ENCODE results near the gene POLR3K.

POLR3K gene

GRCh38 chr16:94918-95265 lies 41.5 kb upstream of the POLR3K start:
- Histone ChIP-seq H3K4me2 (ENCODE audit: low read depth, low read length) (no peak overlapping the region), H3K9ac (ENCODE audit: low read length) (no peak overlapping the region)
- TF ChIP-seq EZH2phosphoT487 (IDR thresholded peaks at IDR 0.05; ENCODE audit: low read length): no peak
- TF ChIP-seq EZH2 (optimal IDR thresholded peaks at IDR 0.05; ENCODE audit: low read depth, low read length): no peak
- TF ChIP-seq CTCF (IDR thresholded peaks at IDR 0.05; ENCODE audit: low read length): no peak

GRCh38 chr16:92431-93339 lies 39.3 kb upstream of the POLR3K start:
- H2AFZ ChIP-seq (ENCODE audit: low read length): no peak overlapping the region
- no peaks in the 10 kb centered on the region for H3F3A ChIP-seq (ENCODE audit: insufficient read depth, low read length)
- no peak overlapping the region for H3K9ac ChIP-seq (ENCODE audit: low read length)
- H3K4me3 ChIP-seq (ENCODE audit: low read length): no peak overlapping the region
- H3K36me3 ChIP-seq (replicated peaks; ENCODE audit: insufficient read depth, low read length): no peaks in the 10 kb centered on the region
- H3K27me3 ChIP-seq (replicated peaks; ENCODE audit: insufficient read depth, low read length): no peaks in the 10 kb centered on the region
- no peak for DNase-seq
- no peaks in the 10 kb centered on the region for H3K4me1 ChIP-seq (ENCODE audit: low read length)
- H3K79me2 ChIP-seq (ENCODE audit: low read length): no peaks in the 10 kb centered on the region
- H3K4me2 ChIP-seq (ENCODE audit: low read depth, low read length): no peak overlapping the region
- no peaks in the 10 kb centered on the region for H4K20me1 ChIP-seq (ENCODE audit: insufficient read depth, low read length)
- TF ChIP-seq EZH2phosphoT487 (IDR thresholded peaks at IDR 0.05; ENCODE audit: low read length): no peak
- TF ChIP-seq EZH2 (optimal IDR thresholded peaks at IDR 0.05; ENCODE audit: low read depth, low read length): no peak
- no peak for TF ChIP-seq CTCF (IDR thresholded peaks at IDR 0.05; ENCODE audit: low read length)
- H3K9me2 ChIP-seq (replicated peaks; ENCODE audit: insufficient read depth, low read length): no peaks in the 10 kb centered on the region
- H3K9me3 ChIP-seq (replicated peaks; ENCODE audit: insufficient read depth, low read length): no peaks in the 10 kb centered on the region
- H3K27ac ChIP-seq (ENCODE audit: low read length): no peak overlapping the region

More at GRCh38 chr16:94918-95265, 41.5 kb upstream of the POLR3K start:
- DNase-seq: no peak
- H3K9me2 ChIP-seq (replicated peaks; ENCODE audit: insufficient read depth, low read length): no peaks in the 10 kb centered on the region
- H3F3A ChIP-seq (ENCODE audit: insufficient read depth, low read length): no peaks in the 10 kb centered on the region
- no peaks in the 10 kb centered on the region for H3K9me3 ChIP-seq (replicated peaks; ENCODE audit: insufficient read depth, low read length)
- H3K27ac ChIP-seq (ENCODE audit: low read length): no peak overlapping the region
- no peaks in the 10 kb centered on the region for H3K27me3 ChIP-seq (replicated peaks; ENCODE audit: insufficient read depth, low read length)
- no peaks in the 10 kb centered on the region for H3K4me1 ChIP-seq (ENCODE audit: low read length)
- no peaks in the 10 kb centered on the region for H3K36me3 ChIP-seq (replicated peaks; ENCODE audit: insufficient read depth, low read length)
- H4K20me1 ChIP-seq (ENCODE audit: insufficient read depth, low read length): no peaks in the 10 kb centered on the region
- no peaks in the 10 kb centered on the region for H3K79me2 ChIP-seq (ENCODE audit: low read length)
- no peak overlapping the region for H2AFZ ChIP-seq (ENCODE audit: low read length)
- H3K4me3 ChIP-seq (ENCODE audit: low read length): no peak overlapping the region

- H3K4me2 ChIP-seq (ENCODE audit: low read depth, low read length): no peak overlapping the region
- TF ChIP-seq CTCF (IDR thresholded peaks at IDR 0.05; ENCODE audit: low read length): no peak
- no peak overlapping the region for H3K4me3 ChIP-seq (ENCODE audit: low read length)
- H3K27me3 ChIP-seq (replicated peaks; ENCODE audit: insufficient read depth, low read length): no peaks in the 10 kb centered on the region
- H3K9me2 ChIP-seq (replicated peaks; ENCODE audit: insufficient read depth, low read length): no peaks in the 10 kb centered on the region
- no peak for DNase-seq
- no peaks in the 10 kb centered on the region for H3K9me3 ChIP-seq (replicated peaks; ENCODE audit: insufficient read depth, low read length)
- no peak overlapping the region for H3K27ac ChIP-seq (ENCODE audit: low read length)
- H3K36me3 ChIP-seq (replicated peaks; ENCODE audit: insufficient read depth, low read length): no peaks in the 10 kb centered on the region
- no peaks in the 10 kb centered on the region for H3K79me2 ChIP-seq (ENCODE audit: low read length)
- H2AFZ ChIP-seq (ENCODE audit: low read length): no peak overlapping the region
- no peaks in the 10 kb centered on the region for H4K20me1 ChIP-seq (ENCODE audit: insufficient read depth, low read length)
- no peak overlapping the region for H3K9ac ChIP-seq (ENCODE audit: low read length)
- H3F3A ChIP-seq (ENCODE audit: insufficient read depth, low read length): no peaks in the 10 kb centered on the region
- no peaks in the 10 kb centered on the region for H3K4me1 ChIP-seq (ENCODE audit: low read length)
These were observed 38.1 kb upstream of the POLR3K start for GRCh38 chr16:91484-91883.
